Bronchial epithelial cell (primary cell): ENCODE results near the gene SCUBE2. TPM values are rescaled to one million over a fixed set of nuclear protein-coding genes. Genes with fewer than 3 reads are reported as not detected.

Experiments
- DNase-seq: peaks from one replicate; pipeline ENCODE4 v3.0.0-alpha.2; 2010; ENCODE audit warnings: low read depth
- FAIRE-seq: peaks from 2 replicates; lab custom pipeline; 2011; peaks lifted over from hg19 to GRCh38; lab: Jason Lieb, UNC
- H3K27me3 ChIP-seq: 2 replicates; pipeline ENCODE4 v1.5.1; 2011; ENCODE audit warnings: low read length; ENCODE audit not compliant: control insufficient read depth, insufficient read depth
- H3K36me3 ChIP-seq: 2 replicates; pipeline ENCODE4 v1.5.1; 2011; ENCODE audit warnings: low read length; ENCODE audit not compliant: control insufficient read depth, insufficient read depth
- H3K4me3 ChIP-seq: 2 replicates; pipeline ENCODE4 v1.5.1; 2011; ENCODE audit warnings: mild to moderate bottlenecking, low read depth, low read length, control low read depth
- CTCF ChIP-seq: IDR thresholded peaks from 2 replicates; pipeline ENCODE4 v1.5.1; 2011; ENCODE audit warnings: mild to moderate bottlenecking, moderate library complexity, low read length, control low read depth, inconsistent platforms; ENCODE audit not compliant: insufficient read depth, severe bottlenecking
- total RNA-seq: library from RNA; depleted of rRNA; stranded (reverse); fragments of >200 nt; gene quantifications from 2 replicates; pipeline ENCODE4 v1.2.1, GENCODE V29; 2014

SCUBE2 gene
- total RNA-seq, 1 donor from 2014 or later = not detected

DNA sequence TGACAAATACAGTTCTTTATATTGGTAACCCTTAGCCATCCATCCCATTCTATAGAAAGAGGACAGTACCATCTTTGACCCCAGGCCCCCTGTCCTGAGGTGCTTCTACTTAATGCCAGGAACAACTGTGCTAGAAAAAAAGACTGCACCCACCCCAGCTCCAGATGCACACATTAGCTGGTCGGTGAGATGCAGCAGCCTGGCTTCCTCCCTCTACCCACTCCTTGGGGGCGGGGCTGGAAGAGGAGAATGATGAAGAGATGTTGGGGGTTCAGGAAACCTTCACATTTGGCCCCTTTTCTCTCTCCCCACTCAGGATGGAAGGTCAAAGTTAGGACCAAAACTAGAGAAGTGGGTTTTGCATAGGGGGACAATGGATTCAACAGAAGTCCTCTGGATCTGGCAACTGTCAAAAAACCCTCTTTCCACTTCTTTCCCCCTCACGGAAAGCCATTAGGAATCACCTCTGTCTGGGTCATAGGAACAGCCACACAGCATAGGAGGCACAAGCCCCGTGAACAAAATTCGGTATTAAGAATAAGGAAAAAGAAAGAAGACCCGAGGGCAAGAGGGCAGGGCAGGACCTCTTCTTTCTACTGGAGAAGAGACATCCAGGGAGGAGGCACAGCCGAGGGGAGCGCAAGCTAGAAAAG lies 88.4 kb downstream of the SCUBE2 start:
- Histone ChIP-seq H3K27me3 (peaks cover 28% of the 10 kb centered on the region), H3K36me3 (no peaks in the 10 kb centered on the region), H3K4me3 (peak overlapping the region; percentile 43)
- TF ChIP-seq CTCF = no peak
- no peak for FAIRE-seq
- DNase-seq = no peak

- FAIRE-seq = peak; percentile 13
Measured at GRCh38 chr11:9001736-9002135, 89.7 kb downstream of the SCUBE2 start.

GRCh38 chr11:8998017-8998416 lies 93.4 kb downstream of the SCUBE2 start:
- TF ChIP-seq CTCF = no peak
- Histone ChIP-seq H3K36me3 (no peaks in the 10 kb centered on the region), H3K27me3 (peaks cover 2% of the 10 kb centered on the region), H3K4me3 (no peak overlapping the region)
- no peak for DNase-seq
- FAIRE-seq = no peak

More at GRCh38 chr11:9001736-9002135, 89.7 kb downstream of the SCUBE2 start:
- peak; percentile 97 for DNase-seq
- H3K4me3 ChIP-seq = no peak overlapping the region
- no peaks in the 10 kb centered on the region for H3K36me3 ChIP-seq
- peaks cover 25% of the 10 kb centered on the region for H3K27me3 ChIP-seq
- no peak for TF ChIP-seq CTCF

DNA sequence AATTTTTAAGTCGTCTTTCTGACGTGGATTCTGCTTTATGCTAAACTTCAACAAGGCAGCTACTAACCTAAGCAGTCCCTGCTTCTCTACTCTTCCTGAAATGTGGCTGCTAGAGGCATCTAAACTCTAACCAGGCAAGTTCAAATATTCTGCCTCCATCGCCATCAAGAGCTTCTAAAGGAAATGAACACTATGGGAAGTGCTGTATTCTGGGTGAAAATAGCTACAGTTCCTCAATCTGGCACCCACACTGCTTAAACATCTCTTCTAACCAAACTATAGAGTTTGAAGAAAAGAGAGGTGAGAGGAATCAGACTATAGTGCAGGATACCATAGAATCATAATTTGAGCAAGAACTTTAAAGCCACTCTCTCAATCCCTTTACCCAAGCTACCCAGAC lies 93.9 kb downstream of the SCUBE2 start:
- FAIRE-seq (no peak), DNase-seq (no peak)
- Histone ChIP-seq H3K4me3 (no peak overlapping the region), H3K36me3 (no peaks in the 10 kb centered on the region), H3K27me3 (no peaks in the 10 kb centered on the region)
- no peak for TF ChIP-seq CTCF

- Histone ChIP-seq H3K27me3 (no peaks in the 10 kb centered on the region), H3K36me3 (no peaks in the 10 kb centered on the region), H3K4me3 (no peak overlapping the region)
- no peak for FAIRE-seq
- peak; percentile 48 for DNase-seq
- no peak for TF ChIP-seq CTCF
Measured at GRCh38 chr11:8989453-8989852, 101.9 kb downstream of the SCUBE2 start.
